MV-4-11 (cell line): Measurements from ENCODE around the gene DNASE2B.

Source experiments
- DNase-seq: peaks from one replicate; lab custom pipeline; 2025; lab: John Stamatoyannopoulos, UW

Gene DNASE2B

GRCh38 chr1:84398175-84399155, at the start of gene DNASE2B:
Gene DNASE2B (plus strand): TSS chr1:84398484. CDS start chr1:84398565, 81 bp downstream.
- DNase-seq = no peak

- no peak for DNase-seq
Measured at GRCh38 chr1:84348759-84349158, 49.5 kb upstream of the DNASE2B start.

GRCh38 chr1:84350104-84350503, 48.2 kb upstream of the DNASE2B start:
- DNase-seq = no peak

- no peak for DNase-seq
Measured at GRCh38 chr1:84350550-84350949, 47.7 kb upstream of the DNASE2B start.

GRCh38 chr1:84352298-84353106, 45.8 kb upstream of the DNASE2B start:
- no peak for DNase-seq

- DNase-seq = no peak
Measured at GRCh38 chr1:84353695-84354094, 44.6 kb upstream of the DNASE2B start.

GRCh38 chr1:84355556-84355955, 42.7 kb upstream of the DNASE2B start:
- DNase-seq = no peak

- DNase-seq = no peak
Measured at GRCh38 chr1:84356881-84357280, 41.4 kb upstream of the DNASE2B start.

GRCh38 chr1:84358695-84359094, 39.6 kb upstream of the DNASE2B start:
- DNase-seq = no peak

GRCh38 chr1:84360316-84360715, 38.0 kb upstream of the DNASE2B start:
- DNase-seq = no peak

GRCh38 chr1:84361796-84362195, 36.5 kb upstream of the DNASE2B start:
- DNase-seq = no peak

- no peak for DNase-seq
Measured at GRCh38 chr1:84363019-84363418, 35.3 kb upstream of the DNASE2B start.

GRCh38 chr1:84363622-84364021, 34.7 kb upstream of the DNASE2B start:
- no peak for DNase-seq

- DNase-seq = peak; percentile 90
Measured at GRCh38 chr1:84365225-84366221, 32.8 kb upstream of the DNASE2B start.

- DNase-seq = no peak
Measured at GRCh38 chr1:84366786-84367185, 31.5 kb upstream of the DNASE2B start.

- DNase-seq = no peak
Measured at GRCh38 chr1:84367219-84367618, 31.1 kb upstream of the DNASE2B start.

GRCh38 chr1:84368441-84368840, 29.8 kb upstream of the DNASE2B start:
- no peak for DNase-seq

- no peak for DNase-seq
Measured at GRCh38 chr1:84370266-84370665, 28.0 kb upstream of the DNASE2B start.

- DNase-seq = no peak
Measured at GRCh38 chr1:84370831-84371394, 27.4 kb upstream of the DNASE2B start.

- no peak for DNase-seq
Measured at GRCh38 chr1:84373436-84374141, 24.7 kb upstream of the DNASE2B start.
